Measurements from ENCODE around the gene RYK. TPM values are rescaled to one million over a fixed set of nuclear protein-coding genes. Genes with fewer than 3 reads are reported as not detected.

RYK gene
- total and polyA plus RNA-seq, 8 donors: 15.8 to 128 (median 42.8) TPM

- Histone ChIP-seq H3K4me1 (peaks cover 15 to 55% (median 40%) of the 10 kb centered on the region in 4 donors), H3K9me3 (no peaks in the 10 kb centered on the region), H3K4me3 (peak overlapping the region; percentile 70 to 89 (median 83)), H3K27me3 (no peaks in the 10 kb centered on the region), H3K36me3 (no peaks in the 10 kb centered on the region), H3K27ac (peak overlapping the region; percentile 87 to 95 (median 91))
- intact Hi-C loops (cut with DNase I; ENCODE audit: low total_unique reads): no loop called here
- TF ChIP-seq CTCF (IDR thresholded peaks at IDR 0.05) (no peak), POLR2AphosphoS5 (IDR thresholded peaks at IDR 0.05) (no peak), POLR2A (IDR thresholded peaks at IDR 0.05) (no peak), EP300 (IDR thresholded peaks at IDR 0.05) (no peak)
- WGBS, 5 donors: 0 to 1% (median 1%) methylated on average over 30 to 85 of the region's 85 CpGs
- DNase-seq: peak; percentile 70 to 84
Observed at GRCh38 chr3:134249935-134250716, 533 bp downstream of the RYK start.

GRCh38 chr3:134249296-134249841 is 1.3 kb downstream of the RYK start:
- H3K4me3 ChIP-seq: peak overlapping the region; percentile 70 to 89 (median 83)
- intact Hi-C loops (cut with DNase I; ENCODE audit: low total_unique reads): no loop called here
- H3K36me3 ChIP-seq: no peaks in the 10 kb centered on the region
- peak overlapping the region in 2 of 5 donors; percentile 94 to 95 for H3K27ac ChIP-seq
- H3K27me3 ChIP-seq: no peaks in the 10 kb centered on the region
- 3 to 6% (median 4%) methylated on average over 4 of the region's 4 CpGs for WGBS, 5 donors
- no peaks in the 10 kb centered on the region for H3K9me3 ChIP-seq
- TF ChIP-seq CTCF (IDR thresholded peaks at IDR 0.05) (no peak), POLR2A (IDR thresholded peaks at IDR 0.05) (no peak), EP300 (IDR thresholded peaks at IDR 0.05) (no peak), POLR2AphosphoS5 (IDR thresholded peaks at IDR 0.05) (no peak)
- peaks cover 15 to 62% (median 45%) of the 10 kb centered on the region in 4 donors for H3K4me1 ChIP-seq
- peak in 1 of 2 donors; percentile 20 for DNase-seq

- intact Hi-C loops (cut with DNase I; ENCODE audit: low total_unique reads): no loop called here
- H3K4me1 ChIP-seq: peaks cover 28 to 75% (median 58%) of the 10 kb centered on the region in 4 donors
- no peak overlapping the region for H3K27ac ChIP-seq
- H3K36me3 ChIP-seq: no peaks in the 10 kb centered on the region
- H3K9me3 ChIP-seq: no peaks in the 10 kb centered on the region
- WGBS, 5 donors: 88 to 99% (median 93%) methylated on average over 2 of the region's 2 CpGs
- no peaks in the 10 kb centered on the region for H3K27me3 ChIP-seq
- no peak overlapping the region for H3K4me3 ChIP-seq
- TF ChIP-seq EP300 (IDR thresholded peaks at IDR 0.05) (no peak), POLR2A (IDR thresholded peaks at IDR 0.05) (no peak), CTCF (IDR thresholded peaks at IDR 0.05) (no peak), POLR2AphosphoS5 (IDR thresholded peaks at IDR 0.05) (no peak)
- no peak for DNase-seq
Observed at GRCh38 chr3:134244921-134245320, 5.7 kb downstream of the RYK start.

- DNase-seq: no peak
- no peaks in the 10 kb centered on the region for H3K27me3 ChIP-seq
- peaks cover 29 to 77% (median 63%) of the 10 kb centered on the region in 4 donors for H3K4me1 ChIP-seq
- H3K27ac ChIP-seq: peak overlapping the region in 2 of 5 donors; percentile 16 to 18
- intact Hi-C loops (cut with DNase I; ENCODE audit: low total_unique reads): no loop called here
- H3K4me3 ChIP-seq: no peak overlapping the region
- H3K9me3 ChIP-seq: no peaks in the 10 kb centered on the region
- WGBS, 5 donors: 72 to 88% (median 81%) methylated on average over 3 of the region's 3 CpGs
- H3K36me3 ChIP-seq: no peaks in the 10 kb centered on the region
- TF ChIP-seq POLR2A (IDR thresholded peaks at IDR 0.05) (no peak), POLR2AphosphoS5 (IDR thresholded peaks at IDR 0.05) (no peak), EP300 (IDR thresholded peaks at IDR 0.05) (no peak), CTCF (IDR thresholded peaks at IDR 0.05) (no peak)
Observed at GRCh38 chr3:134242649-134243617, 7.7 kb downstream of the RYK start.
